Immature natural killer cell (primary cell): ENCODE results near the gene CNKSR2. TPM values are rescaled to one million over a fixed set of nuclear protein-coding genes. Genes with fewer than 3 reads are reported as not detected.

Experiments
- DNase-seq, 3 donors: peaks; one replicate each; pipeline ENCODE4 v3.0.0; 2022; ENCODE audit warnings: mixed read lengths in 1 of 3
- H3K27ac Mint-ChIP-seq, 6 donors: one replicate each; pipeline ENCODE4 v1.8.0; 2020; ENCODE audit warnings: mixed read lengths in 6 of 6, mild to moderate bottlenecking in 5 of 6, inconsistent platforms in 4 of 6, moderate library complexity in 3 of 6
- H3K27me3 Mint-ChIP-seq, 3 donors: one replicate each; pipeline ENCODE4 v1.8.0; 2020 to 2021; ENCODE audit warnings: low read depth in 3 of 3, mild to moderate bottlenecking in 3 of 3, mixed read lengths in 3 of 3, moderate library complexity in 3 of 3, inconsistent platforms in 1 of 3
- H3K36me3 Mint-ChIP-seq, 3 donors: one replicate each; pipeline ENCODE4 v1.8.0; 2020; ENCODE audit warnings: mixed read lengths in 3 of 3, inconsistent platforms in 2 of 3, mild to moderate bottlenecking in 2 of 3
- H3K4me1 Mint-ChIP-seq, 2 donors: one replicate each; pipeline ENCODE4 v1.8.0; 2020; ENCODE audit warnings: inconsistent platforms in 2 of 2, mild to moderate bottlenecking in 2 of 2, mixed read lengths in 2 of 2, moderate library complexity in 1 of 2
- H3K4me3 Mint-ChIP-seq, 5 donors: one replicate each; pipeline ENCODE4 v1.8.0; 2020; ENCODE audit warnings: mild to moderate bottlenecking in 5 of 5, mixed read lengths in 5 of 5, inconsistent platforms in 3 of 5, moderate library complexity in 3 of 5
- H3K9me3 Mint-ChIP-seq, 6 donors: one replicate each; pipeline ENCODE4 v1.8.0; 2020; ENCODE audit warnings: mild to moderate bottlenecking in 6 of 6, mixed read lengths in 6 of 6, inconsistent platforms in 4 of 6, moderate library complexity in 3 of 6
- polyA plus RNA-seq, 3 donors: library from polyadenylated mRNA; unstranded; fragments of 300-500 nt; fragmentation: Illumina TruSeq; gene quantifications; one replicate each; pipeline ENCODE4 v1.2.3, GENCODE V29; 2021

The CNKSR2 gene
- polyA plus RNA-seq, 3 donors from 2014 or later, result 0.34 to 0.78 TPM; not detected in 1

DNA sequence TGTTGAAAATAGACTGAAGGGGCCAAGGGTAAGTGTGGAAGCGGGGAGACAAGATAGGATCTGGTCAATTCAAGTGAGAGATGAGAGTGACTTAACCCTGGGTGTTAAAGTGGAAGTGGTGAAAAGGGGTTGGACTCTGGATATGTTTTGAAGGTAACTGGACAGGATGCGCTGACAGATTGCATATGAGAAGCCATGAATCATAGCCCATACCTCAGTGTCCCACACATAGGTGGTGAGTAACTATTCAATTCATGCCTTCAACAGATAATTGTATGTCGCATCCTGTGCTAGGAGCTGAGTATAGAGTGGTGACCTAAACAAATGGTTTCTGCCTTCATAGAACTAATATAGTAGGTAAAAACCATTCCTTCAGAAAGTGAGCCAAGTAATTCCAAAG lies 207.3 kb downstream of the CNKSR2 start:
- H3K27ac Mint-ChIP-seq, result no peak overlapping the region
- no peak overlapping the region for H3K4me3 Mint-ChIP-seq
- H3K9me3 Mint-ChIP-seq, result peaks cover 0 to 3% (median 2%) of the 10 kb centered on the region in 6 donors
- peaks cover 0 to 3% (median 2%) of the 10 kb centered on the region in 3 donors for H3K27me3 Mint-ChIP-seq
- H3K4me1 Mint-ChIP-seq, result no peaks in the 10 kb centered on the region
- H3K36me3 Mint-ChIP-seq, result peaks cover 0 to 3% (median 0%) of the 10 kb centered on the region in 3 donors
- no peak for DNase-seq

DNA sequence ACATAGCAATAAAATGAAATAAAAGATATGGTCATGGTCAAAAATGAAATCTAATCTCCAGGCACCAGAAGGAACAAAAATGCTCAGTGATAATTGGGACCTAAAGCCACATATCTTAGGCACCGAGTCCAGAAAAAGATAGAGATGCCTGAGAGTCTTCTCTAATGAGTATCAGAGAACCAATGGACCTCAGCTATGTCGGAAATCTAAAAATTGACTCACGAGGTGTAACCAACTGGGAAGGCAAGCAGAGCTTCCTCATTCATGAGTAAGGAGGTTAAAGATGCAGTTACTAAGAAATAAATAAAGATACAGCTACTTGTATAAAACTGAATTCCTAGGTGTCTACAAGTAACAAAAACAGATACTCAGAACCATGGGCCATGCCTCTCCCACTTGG lies 211.8 kb downstream of the CNKSR2 start:
- peaks cover 0 to 3% (median under 1%) of the 10 kb centered on the region in 6 donors for H3K9me3 Mint-ChIP-seq
- H3K4me3 Mint-ChIP-seq, result no peak overlapping the region
- DNase-seq, result no peak
- H3K36me3 Mint-ChIP-seq, result peaks cover 0 to 3% (median 0%) of the 10 kb centered on the region in 3 donors
- H3K27ac Mint-ChIP-seq, result no peak overlapping the region
- H3K27me3 Mint-ChIP-seq, result peaks cover 0 to 3% (median 2%) of the 10 kb centered on the region in 3 donors
- H3K4me1 Mint-ChIP-seq, result no peaks in the 10 kb centered on the region

DNA sequence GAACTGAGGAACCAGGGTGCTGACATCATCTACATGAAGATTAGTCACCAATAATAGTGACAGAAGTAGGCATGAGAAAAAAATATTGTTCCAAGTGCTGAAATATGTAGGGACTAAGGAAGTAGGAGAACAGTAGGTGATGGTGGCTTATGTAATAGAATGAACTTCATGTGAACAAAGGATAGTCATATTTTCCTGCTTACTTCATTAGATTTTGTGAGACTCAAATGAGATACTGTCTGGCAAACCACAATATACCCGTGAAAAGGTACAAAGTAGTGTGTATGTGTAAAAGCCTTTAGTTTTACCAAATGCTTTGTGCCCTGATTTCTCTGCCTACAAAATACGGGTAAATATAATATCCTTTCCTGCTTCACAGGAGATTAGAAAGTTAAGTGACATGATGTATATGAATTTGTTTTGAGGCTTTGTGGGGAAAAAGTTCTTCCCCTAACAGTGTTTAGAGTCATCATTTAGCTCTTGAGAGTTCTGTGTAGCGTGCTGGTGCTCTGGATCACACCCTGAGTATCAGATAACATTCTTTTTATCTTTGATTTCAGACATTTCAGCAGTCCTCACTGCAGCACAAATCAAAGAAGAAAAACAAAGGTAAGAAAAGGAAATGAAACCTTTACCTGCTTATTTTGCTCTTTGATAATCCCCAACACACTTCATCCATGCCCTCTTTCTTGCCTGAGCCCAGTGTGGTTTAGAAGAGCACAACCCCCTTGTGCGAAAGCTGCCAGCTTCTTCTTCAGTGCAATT lies 216.0 kb downstream of the CNKSR2 start:
- peaks cover 0 to 3% (median 0%) of the 10 kb centered on the region in 6 donors for H3K9me3 Mint-ChIP-seq
- no peak for DNase-seq
- no peaks in the 10 kb centered on the region for H3K36me3 Mint-ChIP-seq
- no peaks in the 10 kb centered on the region for H3K4me1 Mint-ChIP-seq
- H3K27me3 Mint-ChIP-seq, result no peaks in the 10 kb centered on the region
- no peak overlapping the region for H3K4me3 Mint-ChIP-seq
- H3K27ac Mint-ChIP-seq, result no peak overlapping the region

DNA sequence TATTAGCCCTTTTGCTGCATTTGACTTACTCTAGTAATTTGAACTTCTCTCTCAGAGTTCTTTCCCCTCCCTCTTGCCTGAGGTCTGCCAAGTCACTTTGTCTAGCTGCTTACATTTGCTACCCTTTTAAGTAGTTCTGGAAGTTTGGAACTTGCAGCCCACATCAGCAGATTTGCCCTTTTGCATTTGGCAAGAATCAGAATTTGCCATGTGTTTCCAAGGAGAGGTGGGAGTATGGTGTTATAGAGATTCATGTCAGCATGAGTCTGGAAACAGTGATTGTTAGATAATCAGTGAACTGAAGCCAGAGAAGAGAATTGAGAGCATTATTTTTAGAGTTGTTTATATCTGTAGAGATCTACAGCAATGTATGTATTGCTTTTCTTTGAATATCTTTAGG lies 231.8 kb downstream of the CNKSR2 start:
- no peaks in the 10 kb centered on the region for H3K36me3 Mint-ChIP-seq
- no peak overlapping the region for H3K27ac Mint-ChIP-seq
- DNase-seq, result no peak
- no peaks in the 10 kb centered on the region for H3K4me1 Mint-ChIP-seq
- H3K4me3 Mint-ChIP-seq, result no peak overlapping the region
- no peaks in the 10 kb centered on the region for H3K9me3 Mint-ChIP-seq
- peaks cover 0 to 5% (median 0%) of the 10 kb centered on the region in 3 donors for H3K27me3 Mint-ChIP-seq

DNA sequence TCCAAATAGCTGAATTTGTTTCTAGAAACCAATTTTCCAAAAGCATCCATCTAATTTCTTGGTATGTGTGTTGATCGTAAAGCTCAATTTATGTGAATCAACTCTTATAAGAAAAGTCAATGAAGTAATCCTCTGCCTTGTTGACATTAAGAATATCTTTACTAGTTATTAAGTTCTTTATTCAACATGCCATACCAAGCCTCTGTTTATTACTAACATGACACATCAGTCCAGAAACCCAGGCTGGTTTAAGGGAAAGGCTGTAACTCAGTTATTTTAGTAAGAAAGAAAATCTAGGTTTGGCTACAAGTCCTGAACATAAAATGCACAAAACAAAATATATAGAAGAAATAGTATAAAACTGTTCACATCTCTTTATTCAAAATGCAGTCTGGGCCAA lies 235.9 kb downstream of the CNKSR2 start:
- no peaks in the 10 kb centered on the region for H3K4me1 Mint-ChIP-seq
- DNase-seq, result no peak
- H3K36me3 Mint-ChIP-seq, result no peaks in the 10 kb centered on the region
- H3K27me3 Mint-ChIP-seq, result no peaks in the 10 kb centered on the region
- H3K4me3 Mint-ChIP-seq, result no peak overlapping the region
- no peak overlapping the region for H3K27ac Mint-ChIP-seq
- no peaks in the 10 kb centered on the region for H3K9me3 Mint-ChIP-seq

DNA sequence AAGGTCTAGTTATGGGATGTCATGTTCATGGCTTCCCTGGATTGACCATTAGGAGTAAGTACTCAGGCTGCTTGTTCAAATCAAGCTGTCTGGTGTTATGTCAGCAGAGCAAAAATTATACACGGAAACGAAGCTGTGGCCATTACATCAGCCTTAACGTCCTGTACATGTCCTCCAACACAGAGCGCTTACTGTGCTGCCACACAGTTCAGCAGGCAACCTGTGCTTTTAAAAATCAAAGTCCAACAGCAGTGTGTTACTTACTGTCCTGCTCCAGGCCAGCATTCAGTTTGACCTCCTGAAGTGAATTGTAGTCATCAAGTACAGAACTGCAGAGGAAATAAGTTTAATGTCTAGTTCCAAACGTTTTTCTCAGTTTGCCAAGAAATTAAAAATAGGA lies 237.9 kb downstream of the CNKSR2 start:
- Mint-ChIP-seq H3K36me3 (no peaks in the 10 kb centered on the region), H3K4me3 (no peak overlapping the region), H3K9me3 (no peaks in the 10 kb centered on the region), H3K27ac (no peak overlapping the region), H3K4me1 (no peaks in the 10 kb centered on the region), H3K27me3 (no peaks in the 10 kb centered on the region)
- DNase-seq, result no peak

DNA sequence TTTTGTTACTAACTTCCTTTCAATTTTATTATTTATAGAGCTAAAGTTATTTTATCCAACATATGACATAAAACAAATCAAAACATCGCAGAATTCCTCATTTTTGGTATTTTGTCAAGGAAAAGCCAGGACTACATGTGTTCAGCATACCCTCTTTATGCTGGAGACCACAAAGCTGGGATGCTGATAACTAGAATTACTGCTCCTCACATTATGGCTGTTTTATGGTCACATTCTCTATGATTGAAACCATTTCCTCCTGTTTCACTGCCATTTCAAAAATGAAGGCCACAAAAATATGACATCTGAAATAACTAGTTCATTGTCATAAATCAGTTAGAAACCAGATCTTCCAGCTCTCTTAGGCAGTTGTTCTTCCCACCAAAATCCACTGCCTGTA lies 242.2 kb downstream of the CNKSR2 start:
- Mint-ChIP-seq H3K4me1 (no peaks in the 10 kb centered on the region), H3K4me3 (no peak overlapping the region), H3K27me3 (peaks cover 0 to 3% (median 0%) of the 10 kb centered on the region in 3 donors), H3K9me3 (no peaks in the 10 kb centered on the region), H3K36me3 (no peaks in the 10 kb centered on the region), H3K27ac (no peak overlapping the region)
- DNase-seq, result no peak

DNA sequence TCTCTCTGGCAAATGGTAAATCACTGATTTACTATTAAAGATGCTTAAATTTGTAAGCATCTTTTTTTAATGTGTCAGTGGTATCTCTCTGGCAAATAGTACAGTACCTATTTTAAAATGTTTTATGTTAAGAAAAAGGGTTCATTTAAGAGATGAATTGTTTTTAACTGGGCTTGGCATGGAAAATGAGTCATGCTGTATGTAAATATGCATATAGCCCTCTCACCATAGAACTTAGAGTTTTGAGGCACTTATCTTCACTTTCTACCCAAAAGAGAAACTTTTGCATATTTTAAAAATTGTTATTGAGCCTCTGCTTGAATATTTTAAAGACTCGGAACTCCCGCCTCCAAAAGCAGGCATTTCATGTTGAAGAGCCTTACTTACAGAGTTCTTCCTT lies 246.0 kb downstream of the CNKSR2 start:
- no peak for DNase-seq
- Mint-ChIP-seq H3K4me1 (no peaks in the 10 kb centered on the region), H3K4me3 (no peak overlapping the region), H3K27ac (no peak overlapping the region), H3K9me3 (no peaks in the 10 kb centered on the region), H3K36me3 (no peaks in the 10 kb centered on the region), H3K27me3 (peaks cover 0 to 5% (median 0%) of the 10 kb centered on the region in 3 donors)

DNA sequence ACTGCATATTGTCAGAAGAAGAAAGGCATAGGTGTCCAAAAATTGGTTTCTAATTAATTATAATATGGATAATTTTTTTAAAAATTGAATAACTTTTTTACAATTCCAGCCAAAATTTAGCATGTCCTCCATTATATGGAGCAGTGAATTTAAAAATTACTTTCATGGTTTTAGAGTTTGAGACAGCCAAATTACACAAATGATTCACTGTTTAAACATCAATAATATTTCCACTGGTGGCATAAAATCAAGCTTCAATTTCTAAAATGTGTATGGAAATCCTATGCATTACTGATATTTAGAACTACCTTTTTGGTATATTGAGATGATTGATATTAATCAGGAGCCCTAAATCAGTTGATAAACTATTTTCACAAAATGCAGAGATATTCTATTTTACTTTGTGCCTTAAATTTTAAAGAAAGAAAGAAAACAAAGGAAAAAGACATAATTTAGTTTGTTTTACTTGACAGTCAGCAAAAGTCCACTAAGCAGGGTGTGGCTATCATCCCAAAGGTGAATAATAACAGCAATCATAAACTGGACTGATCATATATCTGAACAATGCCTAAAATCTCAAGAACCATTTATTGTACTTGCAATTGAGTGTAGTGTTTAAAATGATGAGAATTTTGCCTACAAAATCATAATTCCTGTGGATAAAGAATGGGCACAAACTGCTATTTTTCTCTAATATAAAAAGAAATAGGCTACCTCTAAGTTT lies 249.7 kb downstream of the CNKSR2 start:
- DNase-seq, result no peak
- Mint-ChIP-seq H3K27ac (no peak overlapping the region), H3K36me3 (no peaks in the 10 kb centered on the region), H3K27me3 (peaks cover 0 to 6% (median 4%) of the 10 kb centered on the region in 3 donors), H3K4me3 (no peak overlapping the region), H3K4me1 (no peaks in the 10 kb centered on the region), H3K9me3 (peaks cover 0 to 3% (median 0%) of the 10 kb centered on the region in 6 donors)

DNA sequence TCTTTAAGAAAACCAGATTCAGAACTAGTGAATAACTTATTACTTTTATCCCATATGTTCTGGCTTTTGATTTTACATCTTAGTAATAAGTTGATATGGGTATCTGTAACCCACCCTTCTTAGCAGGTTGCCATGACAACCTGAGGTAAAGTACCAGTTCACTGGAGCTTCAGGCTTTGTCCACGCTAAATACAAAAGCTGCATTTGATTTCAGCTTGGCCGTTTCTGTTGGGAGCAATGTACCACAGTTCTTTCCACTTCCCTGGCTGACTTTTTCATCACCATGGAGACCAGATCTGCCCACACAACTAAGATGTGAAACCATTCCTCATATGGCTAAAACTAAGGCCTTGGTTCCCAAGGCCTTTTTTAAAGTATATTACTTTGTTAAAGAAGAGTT lies 257.8 kb downstream of the CNKSR2 start:
- Mint-ChIP-seq H3K36me3 (no peaks in the 10 kb centered on the region), H3K27ac (no peak overlapping the region), H3K9me3 (peaks cover 0 to 4% (median 0%) of the 10 kb centered on the region in 6 donors), H3K4me1 (no peaks in the 10 kb centered on the region), H3K27me3 (peaks cover 0 to 2% (median 0%) of the 10 kb centered on the region in 3 donors), H3K4me3 (no peak overlapping the region)
- no peak for DNase-seq

DNA sequence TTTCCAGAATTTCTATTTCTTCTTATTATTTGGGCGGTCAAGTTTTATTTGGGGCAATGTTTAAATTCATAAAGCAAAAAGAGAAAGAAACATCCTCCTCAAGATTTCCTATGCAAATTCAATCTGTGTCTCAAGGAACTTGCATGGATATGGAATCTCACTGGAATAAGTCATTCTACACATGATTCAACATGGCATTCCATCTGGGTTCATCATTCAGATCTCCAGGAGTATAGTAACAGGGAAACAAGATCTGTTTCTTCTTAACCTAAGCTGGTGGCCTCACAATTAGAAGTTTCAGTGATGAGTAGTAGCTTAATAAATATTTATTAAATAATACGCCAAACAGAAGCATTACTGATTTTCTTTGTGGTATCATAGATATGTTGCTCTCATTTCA lies 264.1 kb downstream of the CNKSR2 start:
- no peak overlapping the region for H3K4me3 Mint-ChIP-seq
- no peak overlapping the region for H3K27ac Mint-ChIP-seq
- H3K9me3 Mint-ChIP-seq, result no peaks in the 10 kb centered on the region
- H3K36me3 Mint-ChIP-seq, result no peaks in the 10 kb centered on the region
- H3K4me1 Mint-ChIP-seq, result no peaks in the 10 kb centered on the region
- DNase-seq, result no peak
- H3K27me3 Mint-ChIP-seq, result no peaks in the 10 kb centered on the region

DNA sequence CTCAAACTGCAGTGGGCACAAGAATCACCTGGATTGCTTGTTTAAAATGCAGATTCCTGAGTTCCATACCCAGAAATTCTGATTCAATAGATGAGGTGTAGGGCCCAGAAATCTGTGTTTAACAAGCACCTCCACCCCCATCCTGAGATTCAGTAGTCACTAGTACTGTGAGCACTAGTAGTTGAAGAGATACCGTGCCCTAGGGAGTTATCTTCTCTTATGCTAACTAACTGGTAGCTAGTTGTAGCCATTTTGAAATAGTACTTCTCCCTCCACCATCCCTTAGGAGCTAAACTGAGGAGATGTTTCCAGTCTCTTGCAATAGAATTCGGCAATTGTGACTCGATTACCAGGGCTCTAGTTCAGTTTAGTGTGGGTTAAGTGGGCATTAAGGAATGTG lies 265.6 kb downstream of the CNKSR2 start:
- no peaks in the 10 kb centered on the region for H3K36me3 Mint-ChIP-seq
- H3K4me1 Mint-ChIP-seq, result no peaks in the 10 kb centered on the region
- H3K27me3 Mint-ChIP-seq, result no peaks in the 10 kb centered on the region
- H3K27ac Mint-ChIP-seq, result no peak overlapping the region
- H3K4me3 Mint-ChIP-seq, result no peak overlapping the region
- DNase-seq, result no peak
- no peaks in the 10 kb centered on the region for H3K9me3 Mint-ChIP-seq

DNA sequence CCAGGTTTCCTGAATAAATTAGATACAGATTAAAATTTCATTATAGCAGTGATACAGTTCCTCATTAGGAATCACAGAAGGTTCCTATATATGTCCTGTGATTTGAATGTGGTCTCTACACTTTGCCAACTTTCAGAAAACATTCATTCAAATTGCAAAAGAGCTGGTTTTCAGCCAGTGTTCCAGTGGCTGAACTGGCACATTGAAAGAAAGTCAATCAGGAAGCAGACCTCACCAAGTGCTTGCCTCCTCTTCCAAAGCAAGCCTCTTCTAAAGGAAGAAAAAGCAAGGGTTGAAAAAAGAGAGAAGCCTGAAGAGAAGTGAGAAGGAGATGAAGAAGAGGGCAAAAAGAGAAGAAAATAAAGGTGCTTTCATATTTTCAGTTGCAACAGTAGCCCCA lies 271.2 kb downstream of the CNKSR2 start:
- DNase-seq, result no peak
- H3K4me3 Mint-ChIP-seq, result no peak overlapping the region
- no peaks in the 10 kb centered on the region for H3K27me3 Mint-ChIP-seq
- H3K27ac Mint-ChIP-seq, result no peak overlapping the region
- H3K36me3 Mint-ChIP-seq, result no peaks in the 10 kb centered on the region
- no peaks in the 10 kb centered on the region for H3K4me1 Mint-ChIP-seq
- H3K9me3 Mint-ChIP-seq, result peaks cover 0 to 4% (median 0%) of the 10 kb centered on the region in 6 donors

DNA sequence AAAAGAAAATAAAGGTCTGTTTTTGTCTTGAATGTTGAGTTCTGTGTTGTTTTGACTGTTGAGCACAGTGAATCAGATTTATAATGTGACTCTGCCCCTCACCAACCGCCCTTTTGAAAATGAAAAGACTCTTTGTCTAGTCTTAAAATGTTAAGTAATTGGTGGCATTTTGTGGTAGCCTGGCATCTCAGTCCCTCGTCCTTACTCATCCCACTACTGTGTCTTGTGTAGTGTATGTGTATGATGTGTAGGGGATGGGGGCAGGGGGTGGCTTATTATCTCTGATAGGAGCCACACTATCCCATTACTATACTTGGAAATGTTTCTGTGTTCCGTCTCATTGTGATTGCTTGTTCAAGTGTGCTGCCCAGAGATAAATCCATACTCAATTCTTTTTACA lies 271.7 kb downstream of the CNKSR2 start:
- Mint-ChIP-seq H3K4me3 (no peak overlapping the region), H3K9me3 (peaks cover 0 to 4% (median 0%) of the 10 kb centered on the region in 6 donors), H3K4me1 (no peaks in the 10 kb centered on the region), H3K36me3 (no peaks in the 10 kb centered on the region), H3K27me3 (no peaks in the 10 kb centered on the region), H3K27ac (no peak overlapping the region)
- DNase-seq, result no peak
